GM19238 (cell line): ENCODE results near the gene MTHFD2.
"Not testable (repeated sequence)": the region's sequence is repeated elsewhere in the genome, so short reads cannot be mapped to it uniquely, and the experiment has no call there.

Experiments
- DNase-seq: peaks from one replicate; pipeline ENCODE4 v3.0.0; 2011; ENCODE audit warnings: low spot score; ENCODE audit not compliant: insufficient read length

The MTHFD2 gene

GRCh38 chr2:74227646-74228045 is 29.2 kb downstream of the MTHFD2 start:
- no peak for DNase-seq

GRCh38 chr2:74228772-74229171 is 30.4 kb downstream of the MTHFD2 start:
- DNase-seq = no peak

GRCh38 chr2:74229865-74230264 is 31.4 kb downstream of the MTHFD2 start:
- DNase-seq = not testable (repeated sequence)

- DNase-seq = no peak
These were observed 34.0 kb downstream of the MTHFD2 start for GRCh38 chr2:74232426-74232825.

- no peak for DNase-seq
These were observed 35.2 kb downstream of the MTHFD2 start for GRCh38 chr2:74233648-74234047.

- no peak for DNase-seq
These were observed 36.6 kb downstream of the MTHFD2 start for GRCh38 chr2:74235041-74235440.

- DNase-seq = no peak
These were observed 40.5 kb downstream of the MTHFD2 start for GRCh38 chr2:74238879-74239278.

GRCh38 chr2:74239346-74239745 is 40.9 kb downstream of the MTHFD2 start:
- no peak for DNase-seq

- no peak for DNase-seq
These were observed 44.1 kb downstream of the MTHFD2 start for GRCh38 chr2:74242354-74243071.

GRCh38 chr2:74244286-74244685 is 45.9 kb downstream of the MTHFD2 start:
- no peak for DNase-seq

GRCh38 chr2:74246496-74247195 is 48.2 kb downstream of the MTHFD2 start:
- DNase-seq = no peak

GRCh38 chr2:74249406-74250122 is 51.1 kb downstream of the MTHFD2 start:
- DNase-seq = no peak

GRCh38 chr2:74250189-74250631 is 51.8 kb downstream of the MTHFD2 start:
- peak; percentile 65 for DNase-seq

GRCh38 chr2:74252036-74252435 is 53.6 kb downstream of the MTHFD2 start:
- DNase-seq = no peak

- DNase-seq = no peak
These were observed 54.4 kb downstream of the MTHFD2 start for GRCh38 chr2:74252862-74253261.

- no peak for DNase-seq
These were observed 55.0 kb downstream of the MTHFD2 start for GRCh38 chr2:74253306-74253970.

GRCh38 chr2:74253971-74254310 is 55.5 kb downstream of the MTHFD2 start:
- DNase-seq = no peak

GRCh38 chr2:74255660-74256213 is 57.3 kb downstream of the MTHFD2 start:
- DNase-seq = no peak

GRCh38 chr2:74259191-74259590 is 60.8 kb downstream of the MTHFD2 start:
- no peak for DNase-seq

GRCh38 chr2:74259733-74260132 is 61.3 kb downstream of the MTHFD2 start:
- no peak for DNase-seq

GRCh38 chr2:74260495-74260894 is 62.1 kb downstream of the MTHFD2 start:
- no peak for DNase-seq
